Stimulated activated CD4-positive, alpha-beta T cell treated with anti-CD3 and anti-CD28 coated beads, Interleukin-2, amount 100 ng/mL, for 4 hours (primary cell): ENCODE measurements around the gene FAM120B.
"Not testable (repeated sequence)": the region's sequence is repeated elsewhere in the genome, so short reads cannot be mapped to it uniquely, and the experiment has no call there.

Source experiments
- DNase-seq: peaks from one replicate; pipeline ENCODE4 v3.0.0-alpha.2; 2020; ENCODE audit warnings: low read depth

Gene FAM120B

DNA sequence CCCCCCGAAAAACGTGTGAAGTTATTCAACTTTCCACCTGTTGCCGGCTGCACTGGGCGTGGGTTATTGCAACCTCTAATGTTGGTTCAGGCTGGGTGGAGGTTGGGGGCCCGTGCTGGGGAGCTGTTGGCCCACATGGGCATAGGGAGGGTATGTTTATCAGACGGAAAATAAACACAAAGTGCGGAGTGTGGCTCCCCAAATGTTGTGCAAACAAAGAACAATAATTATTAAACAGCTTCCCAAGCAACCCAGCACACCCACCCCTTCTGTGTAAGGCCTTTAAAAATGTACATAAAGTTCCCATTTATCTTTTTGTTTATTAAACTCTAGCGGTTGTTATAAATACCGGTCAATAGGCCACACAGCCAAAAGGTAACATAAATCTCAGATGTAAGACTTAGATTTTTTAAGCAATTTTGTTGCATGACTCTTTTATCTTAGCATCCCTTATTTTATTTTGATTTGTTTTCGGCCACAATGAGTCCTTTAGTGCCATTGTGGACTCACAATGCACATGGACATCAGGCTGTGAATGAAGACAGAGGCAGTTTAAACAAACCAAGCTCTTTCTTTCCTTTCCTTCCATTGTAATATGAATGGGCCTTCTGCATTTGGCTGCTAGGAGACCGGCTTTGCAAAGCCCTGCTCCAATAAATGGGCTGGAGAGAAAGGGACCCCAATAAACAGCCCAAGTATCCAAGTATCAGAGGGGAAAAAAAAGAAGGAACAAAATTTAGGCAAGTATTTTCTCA lies 8.8 kb upstream of the FAM120B start:
- DNase-seq: no peak

DNA sequence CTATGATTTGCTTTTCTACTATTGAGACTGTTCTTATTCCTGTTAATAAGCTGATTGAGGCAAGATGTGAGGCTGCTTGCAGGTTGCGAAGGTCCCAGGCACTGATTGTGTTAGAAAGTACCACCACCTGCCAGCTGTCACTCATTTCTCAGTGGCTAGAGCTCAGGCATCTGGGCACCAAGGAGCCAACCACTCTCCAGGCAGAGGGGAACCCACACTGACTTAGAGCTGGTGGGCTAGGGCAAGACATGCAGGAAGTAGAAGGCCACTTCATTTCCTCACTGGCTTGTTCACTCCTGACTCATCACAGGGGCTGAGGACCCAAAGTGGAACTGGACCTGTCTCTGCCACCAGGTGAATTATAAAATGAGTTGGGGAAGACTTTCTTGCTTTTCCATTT lies 7.9 kb upstream of the FAM120B start:
- no peak for DNase-seq

GRCh38 chr6:170301184-170301583 lies 5.4 kb upstream of the FAM120B start:
- DNase-seq: no peak

- DNase-seq: no peak
Observed at GRCh38 chr6:170305805-170306323, 694 bp upstream of the FAM120B start.

DNA sequence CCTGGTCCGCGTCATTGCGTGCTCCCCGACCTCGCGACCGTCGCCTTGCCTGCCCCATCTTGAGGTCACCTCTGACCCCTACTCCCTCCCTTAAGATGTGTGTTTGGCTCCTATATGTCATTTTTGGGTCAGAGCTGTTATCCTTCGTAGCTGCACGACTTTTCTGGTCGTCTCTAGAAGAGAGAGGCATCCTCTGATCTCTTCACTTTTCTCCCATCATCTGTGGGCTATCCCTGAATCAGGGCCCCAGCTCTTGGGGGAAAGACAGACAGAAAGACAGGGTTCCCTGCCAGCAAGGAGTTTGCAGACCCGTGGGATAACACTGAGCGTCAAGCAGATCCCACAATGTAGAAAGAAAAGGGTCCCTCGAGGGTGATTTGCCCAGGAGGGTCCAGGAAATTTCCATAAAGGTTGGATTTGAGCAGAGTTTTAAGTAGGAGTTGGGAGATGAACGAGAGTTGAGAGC lies 555 bp downstream of the FAM120B start:
- DNase-seq: no peak

- DNase-seq: no peak
Observed at GRCh38 chr6:170308761-170309160, 2.2 kb downstream of the FAM120B start.

DNA sequence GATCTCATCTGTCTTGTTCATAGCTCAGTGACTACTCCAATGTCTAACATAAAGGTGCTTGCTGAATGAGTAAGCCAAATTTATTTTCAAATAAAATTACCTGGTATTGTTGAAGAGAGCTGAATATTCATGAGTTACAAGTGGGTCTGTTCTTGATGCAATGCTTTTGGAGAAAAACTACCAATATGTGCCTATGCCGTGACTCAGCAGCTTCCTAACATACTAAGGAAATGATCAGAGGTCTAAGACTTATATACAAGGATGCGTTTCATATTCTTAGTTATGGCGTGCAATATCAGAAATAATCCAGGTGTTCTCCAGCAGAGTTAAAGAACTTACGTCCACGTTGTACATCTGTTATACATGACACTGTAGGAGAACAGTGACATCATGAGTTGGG lies 5.1 kb downstream of the FAM120B start:
- DNase-seq: no peak

DNA sequence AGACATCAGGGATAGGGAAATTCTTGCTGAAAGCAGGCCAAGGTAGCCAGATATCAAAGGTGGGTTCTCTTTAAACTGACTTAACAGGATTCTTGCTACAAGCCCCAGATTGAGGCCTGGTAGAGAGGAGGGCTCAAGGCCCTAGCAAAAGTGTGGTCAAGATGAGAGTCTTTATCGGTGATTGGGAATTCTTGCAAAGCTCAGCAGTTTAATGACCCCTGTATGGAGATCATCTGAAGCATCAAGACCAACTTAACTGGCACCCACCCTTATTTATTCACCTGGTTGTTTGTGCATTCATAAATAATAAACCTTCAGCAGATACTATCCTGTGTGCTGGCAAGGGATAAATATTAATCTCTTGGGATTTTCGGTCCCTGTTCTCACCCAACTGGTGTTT lies 6.3 kb downstream of the FAM120B start:
- DNase-seq: no peak

DNA sequence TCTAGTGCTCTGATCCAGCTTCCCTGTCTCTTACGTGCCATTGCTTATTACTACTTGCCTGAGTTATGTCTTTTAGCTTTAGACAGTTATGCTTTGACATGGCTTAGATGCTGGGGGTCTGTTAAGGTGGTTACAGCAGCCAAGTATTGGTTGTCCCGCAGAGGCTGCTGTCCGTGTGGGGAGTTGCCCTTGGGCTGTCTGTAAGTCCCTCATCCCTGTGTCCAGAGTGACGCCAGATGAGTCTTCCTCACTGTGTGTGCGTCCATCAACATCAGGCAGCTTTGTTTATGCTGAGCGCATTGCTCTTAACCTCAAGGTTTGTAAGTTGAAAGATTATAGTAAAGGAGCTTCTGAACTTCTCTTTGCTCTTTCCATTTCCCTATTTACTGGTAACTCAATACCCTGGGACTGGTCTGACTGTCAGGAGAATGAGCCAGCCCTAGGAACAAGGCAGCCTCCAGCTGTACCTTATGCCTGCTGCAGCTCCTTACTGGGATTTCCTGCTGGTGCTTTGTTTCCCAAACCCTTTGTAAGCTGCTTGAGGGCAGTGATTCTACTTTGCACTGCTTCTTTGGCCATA lies 7.2 kb downstream of the FAM120B start:
- DNase-seq: no peak

GRCh38 chr6:170314983-170315382 lies 8.4 kb downstream of the FAM120B start:
- no peak for DNase-seq

DNA sequence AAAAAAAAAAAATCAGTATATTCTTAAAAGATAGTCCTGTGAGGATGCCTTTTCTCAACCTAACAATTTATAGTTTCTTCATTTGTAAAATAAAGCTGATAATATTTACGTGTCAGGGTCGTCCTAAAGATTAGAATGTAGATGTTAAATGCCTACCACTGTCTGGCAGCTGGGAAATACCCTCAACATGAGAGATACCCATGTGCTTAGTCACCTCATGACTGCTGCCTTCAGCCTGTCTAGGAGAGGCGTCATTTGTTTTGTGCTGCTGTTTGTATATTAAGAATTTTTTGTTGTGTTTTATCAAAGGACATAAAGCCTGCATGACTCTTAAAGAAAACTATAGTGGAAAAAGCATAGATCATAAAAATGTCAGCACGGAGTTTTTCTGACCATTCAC lies 9.5 kb downstream of the FAM120B start:
- no peak for DNase-seq

DNA sequence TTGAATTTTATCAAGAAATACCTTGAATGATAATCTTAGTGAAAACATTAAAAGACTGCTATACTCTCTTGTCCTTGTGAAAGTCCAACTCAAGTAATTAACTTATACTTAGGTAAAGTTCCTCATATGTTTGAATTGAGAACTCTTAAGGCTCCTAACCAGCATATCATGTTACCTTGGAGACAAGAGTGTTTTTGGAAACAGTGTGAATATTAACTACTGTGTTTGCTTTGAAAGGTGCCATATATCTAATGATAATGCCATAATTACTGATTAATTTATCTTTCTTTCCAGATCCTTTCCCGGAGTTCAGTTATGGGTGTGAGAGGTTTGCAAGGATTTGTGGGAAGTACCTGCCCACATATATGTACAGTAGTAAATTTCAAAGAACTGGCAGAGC lies 10.5 kb downstream of the FAM120B start:
- no peak for DNase-seq

DNA sequence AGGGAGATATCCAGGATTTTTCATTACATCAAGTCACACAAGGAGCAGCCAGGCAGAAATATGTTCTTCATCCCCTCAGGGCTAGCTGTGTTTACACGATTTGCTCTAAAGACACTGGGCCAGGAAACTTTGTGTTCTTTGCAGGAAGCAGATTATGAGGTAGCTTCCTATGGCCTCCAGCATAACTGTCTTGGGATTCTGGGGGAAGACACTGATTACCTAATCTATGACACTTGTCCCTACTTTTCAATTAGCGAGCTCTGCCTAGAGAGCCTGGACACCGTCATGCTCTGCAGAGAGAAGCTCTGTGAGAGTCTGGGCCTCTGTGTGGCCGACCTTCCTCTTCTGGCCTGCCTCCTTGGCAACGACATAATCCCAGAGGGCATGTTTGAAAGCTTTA lies 11.2 kb downstream of the FAM120B start:
- DNase-seq: no peak

DNA sequence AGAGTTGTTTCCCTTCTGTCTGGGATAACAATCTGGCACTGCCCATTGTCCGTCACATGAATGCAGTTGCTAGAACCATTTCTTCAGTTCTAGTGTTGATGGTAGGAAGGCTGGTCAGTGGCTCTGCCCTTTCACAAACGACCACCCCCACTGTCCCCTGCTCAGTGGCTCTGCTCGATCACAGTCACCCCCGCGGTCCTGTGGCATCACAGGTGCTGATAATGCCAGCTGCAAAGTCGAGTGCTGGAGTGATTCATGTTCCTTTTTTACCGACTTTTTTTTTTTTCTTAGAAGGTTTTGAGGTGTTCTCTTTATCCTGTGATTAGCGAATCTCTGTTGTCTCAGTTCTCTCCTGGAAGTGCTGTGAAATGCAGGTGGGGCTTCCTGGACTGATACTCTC lies 22.8 kb downstream of the FAM120B start:
- no peak for DNase-seq

DNA sequence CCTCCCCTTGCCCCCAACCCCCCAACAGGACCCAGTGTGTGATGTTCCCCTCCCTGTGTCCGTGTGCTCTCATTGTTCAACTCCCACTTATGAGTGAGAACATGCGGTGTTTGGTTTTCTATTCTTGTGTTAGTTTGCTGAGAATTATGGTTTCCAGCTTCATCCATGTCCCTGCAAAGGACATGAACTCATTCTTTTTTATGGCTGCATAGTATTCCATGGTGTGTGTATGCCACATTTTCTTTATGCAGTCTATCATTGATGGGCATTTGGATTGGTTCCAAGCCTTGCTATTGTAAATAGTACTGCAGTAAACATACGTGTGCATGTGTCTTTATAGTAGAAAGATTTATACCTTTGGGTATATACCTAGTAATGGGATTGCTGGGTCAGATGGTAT lies 28.6 kb downstream of the FAM120B start:
- DNase-seq: not testable (repeated sequence)

- no peak for DNase-seq
Observed at GRCh38 chr6:170344631-170345576, 38.3 kb downstream of the FAM120B start.

GRCh38 chr6:170345662-170346061 lies 39.1 kb downstream of the FAM120B start:
- DNase-seq: no peak

DNA sequence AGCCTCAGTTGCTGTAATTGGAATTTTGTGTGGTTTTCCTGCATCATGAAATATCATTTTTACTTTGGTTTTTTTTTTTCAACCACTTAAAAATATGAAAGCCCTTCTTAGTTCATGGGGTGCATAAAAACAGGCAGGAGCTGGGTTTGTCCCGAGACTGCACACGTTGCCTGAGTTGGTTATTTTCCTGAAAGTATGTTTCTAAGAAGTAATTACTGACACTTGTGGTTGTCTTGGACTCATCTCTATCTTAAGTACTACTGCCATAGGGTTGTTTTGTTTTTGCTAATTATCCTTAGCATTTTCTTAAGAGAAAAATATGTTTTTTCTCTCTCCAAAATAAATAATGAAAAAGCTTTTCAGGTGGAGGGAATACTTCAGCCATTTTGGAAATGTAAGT lies 40.1 kb downstream of the FAM120B start:
- DNase-seq: no peak

GRCh38 chr6:170347091-170347490 lies 40.5 kb downstream of the FAM120B start:
- no peak for DNase-seq

DNA sequence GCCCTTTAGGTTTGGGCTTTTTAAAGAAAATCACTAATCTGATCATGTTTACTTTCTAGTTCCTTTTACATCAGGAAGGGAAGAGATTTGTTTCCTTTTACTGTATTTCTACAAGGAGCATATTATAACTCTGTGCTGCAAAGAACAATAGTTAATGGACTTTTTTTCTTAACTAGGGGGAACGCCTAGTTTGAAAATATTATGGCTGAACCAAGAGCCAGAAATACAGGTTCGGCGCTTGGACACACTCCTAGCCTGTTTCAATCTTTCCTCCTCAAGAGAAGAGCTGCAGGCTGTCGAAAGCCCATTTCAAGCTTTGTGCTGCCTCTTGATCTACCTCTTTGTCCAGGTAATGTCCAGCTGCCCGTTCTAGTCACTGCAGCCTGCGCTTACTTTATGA lies 41.4 kb downstream of the FAM120B start:
- DNase-seq: no peak

DNA sequence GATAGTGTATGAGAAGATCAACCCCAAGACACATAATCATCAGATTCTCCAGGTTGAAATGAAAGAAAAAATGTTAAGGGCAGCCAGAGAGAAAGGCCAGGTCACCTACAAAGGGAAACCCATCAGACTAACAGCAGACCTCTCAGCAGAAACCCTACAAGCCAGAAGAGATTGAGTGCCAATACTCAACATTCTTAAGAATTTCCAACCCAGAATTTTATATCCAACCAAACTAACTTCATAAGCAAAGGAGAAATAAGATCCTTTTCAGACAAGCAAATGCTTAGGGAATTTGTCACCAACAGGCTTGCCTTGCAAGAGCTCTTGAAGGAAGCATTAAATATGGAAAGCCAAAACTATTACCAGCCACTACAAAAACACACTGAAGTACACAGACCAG lies 44.9 kb downstream of the FAM120B start:
- DNase-seq: not testable (repeated sequence)

DNA sequence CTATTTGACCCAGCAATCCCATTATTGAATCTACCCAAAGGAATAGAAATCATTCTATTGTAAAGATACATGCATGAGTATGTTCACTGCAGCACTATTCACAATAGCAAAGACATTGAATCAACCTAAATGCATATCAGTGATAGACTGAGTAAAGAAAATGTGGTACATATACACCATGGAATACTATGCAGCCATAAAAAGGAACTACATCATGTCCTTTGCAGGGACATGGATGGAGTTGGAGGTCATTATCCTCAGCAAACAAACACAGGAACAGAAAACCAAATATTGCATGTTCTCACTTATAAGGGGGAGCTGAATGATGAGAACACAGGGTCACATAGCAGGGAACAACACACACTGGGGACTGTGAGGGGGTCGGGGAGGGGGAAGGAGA lies 48.6 kb downstream of the FAM120B start:
- not testable (repeated sequence) for DNase-seq

DNA sequence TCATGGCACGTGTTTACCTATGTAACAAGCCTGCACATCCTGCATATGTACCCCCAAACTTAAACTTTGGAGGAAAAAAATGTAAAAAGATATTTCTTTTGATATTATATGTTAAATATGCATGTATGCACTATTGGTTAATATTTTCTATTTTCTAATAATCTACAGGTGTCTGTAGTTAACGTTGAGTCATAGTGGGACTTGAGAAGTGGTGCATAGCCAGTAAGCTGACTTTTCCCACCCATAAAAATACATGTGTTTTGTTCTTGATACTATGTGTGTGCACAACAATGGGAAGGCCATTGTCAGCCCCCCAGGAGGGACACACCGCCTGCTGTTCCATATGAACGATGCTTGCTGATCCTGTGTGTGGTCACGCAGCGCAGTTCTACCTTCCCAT lies 49.1 kb downstream of the FAM120B start:
- DNase-seq: no peak
